ENCODE data around the gene QSOX1. TPM values are rescaled to one million over a fixed set of nuclear protein-coding genes. Genes with fewer than 3 reads are reported as not detected.

Gene QSOX1
- total RNA-seq, 4 donors from 2014 or later, result 19.6 to 45.2 (median 28.4) TPM

- Histone ChIP-seq H3K9me3 (no peaks in the 10 kb centered on the region), H3K4me1 (no peaks in the 10 kb centered on the region), H3K27me3 (peaks cover 16% of the 10 kb centered on the region), H3K27ac (no peak overlapping the region), H3K4me3 (replicated peaks in 1 of 3) (no peak overlapping the region), H3K36me3 (no peaks in the 10 kb centered on the region)
- TF ChIP-seq CTCF (IDR thresholded peaks at IDR 0.05), result no peak
- no peak for TF ChIP-seq POLR2A (IDR thresholded peaks at IDR 0.05)
- no peak for DNase-seq
- WGBS, 2 donors, result 82 to 98% methylated on average over 5 to 6 of the region's 6 CpGs
- intact Hi-C loops (cut with DNase I), result loop anchor here (5.0 kb wide), 1 partner anchor 172 kb away; no protein-coding TSS in a partner anchor
Measured at GRCh38 chr1:180244840-180245239, 90.2 kb downstream of the QSOX1 start.

DNA sequence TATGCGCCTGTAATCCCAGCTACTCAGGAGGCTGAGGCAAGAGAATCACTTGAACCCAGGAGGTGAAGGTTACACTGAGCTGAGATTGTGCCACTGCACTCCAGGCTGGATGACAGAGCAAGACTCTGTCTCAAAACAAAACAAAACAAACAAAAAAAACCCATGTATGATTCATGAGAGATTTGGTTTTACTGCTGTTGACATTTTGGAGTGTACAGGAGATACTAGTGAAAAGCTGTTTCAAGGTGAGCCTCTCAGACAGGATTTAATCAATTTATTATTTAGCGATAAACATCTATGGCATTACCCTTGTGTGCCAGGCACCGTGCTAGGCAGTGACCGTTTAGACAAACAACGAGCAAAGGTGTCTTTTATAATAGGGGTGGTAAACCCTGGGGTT lies 91.9 kb downstream of the QSOX1 start:
- intact Hi-C loops (cut with DNase I), result loop anchor here (5.0 kb wide), 1 partner anchor 171 kb away; no protein-coding TSS in a partner anchor
- Histone ChIP-seq H3K27me3 (peaks cover 3% of the 10 kb centered on the region), H3K27ac (no peak overlapping the region), H3K36me3 (no peaks in the 10 kb centered on the region), H3K9me3 (no peaks in the 10 kb centered on the region), H3K4me1 (no peaks in the 10 kb centered on the region), H3K4me3 (replicated peaks in 1 of 3) (no peak overlapping the region)
- TF ChIP-seq POLR2A (IDR thresholded peaks at IDR 0.05), result no peak
- TF ChIP-seq CTCF (IDR thresholded peaks at IDR 0.05), result no peak
- DNase-seq, result no peak
- WGBS, 2 donors, result 87 to 88% methylated on average over 5 of the region's 5 CpGs

GRCh38 chr1:180247061-180247460 lies 92.4 kb downstream of the QSOX1 start:
- Histone ChIP-seq H3K4me3 (replicated peaks in 1 of 3) (no peak overlapping the region), H3K27ac (no peak overlapping the region), H3K4me1 (no peaks in the 10 kb centered on the region), H3K36me3 (no peaks in the 10 kb centered on the region), H3K27me3 (no peaks in the 10 kb centered on the region), H3K9me3 (no peaks in the 10 kb centered on the region)
- intact Hi-C loops (cut with DNase I), result loop anchor here (5.0 kb wide), 1 partner anchor 170 kb away; no protein-coding TSS in a partner anchor
- no peak for DNase-seq
- TF ChIP-seq POLR2A (IDR thresholded peaks at IDR 0.05) (no peak), CTCF (IDR thresholded peaks at IDR 0.05) (no peak)
- 78 to 89% methylated on average over 3 of the region's 3 CpGs for WGBS, 2 donors

DNA sequence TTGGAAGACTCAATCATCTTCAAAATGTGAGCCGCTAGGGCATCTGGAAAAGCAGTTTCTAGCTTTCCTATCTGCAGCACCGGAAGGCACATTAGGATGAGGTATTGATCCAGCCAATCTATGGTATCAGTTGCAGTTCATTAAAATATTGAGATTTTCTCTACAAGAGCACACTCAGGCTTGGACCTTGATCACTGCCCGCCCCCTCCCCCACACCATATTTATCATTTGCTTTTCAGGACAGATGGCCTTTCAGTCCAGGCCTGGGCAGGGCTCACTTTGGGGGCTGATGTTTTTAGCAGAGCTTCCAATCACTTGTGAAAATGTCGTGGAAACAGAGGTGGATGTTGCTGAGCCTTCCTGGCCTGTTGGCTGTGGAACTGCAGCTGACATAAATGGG lies 92.9 kb downstream of the QSOX1 start:
- DNase-seq, result no peak
- Histone ChIP-seq H3K4me1 (no peaks in the 10 kb centered on the region), H3K27ac (no peak overlapping the region), H3K9me3 (no peaks in the 10 kb centered on the region), H3K27me3 (no peaks in the 10 kb centered on the region), H3K36me3 (no peaks in the 10 kb centered on the region), H3K4me3 (replicated peaks in 1 of 3) (no peak overlapping the region)
- WGBS, 2 donors, result 97 to 100% methylated on average over 4 of the region's 4 CpGs
- intact Hi-C loops (cut with DNase I), result loop anchor here (5.0 kb wide), 1 partner anchor 170 kb away; no protein-coding TSS in a partner anchor
- no peak for TF ChIP-seq POLR2A (IDR thresholded peaks at IDR 0.05)
- TF ChIP-seq CTCF (IDR thresholded peaks at IDR 0.05), result no peak

DNA sequence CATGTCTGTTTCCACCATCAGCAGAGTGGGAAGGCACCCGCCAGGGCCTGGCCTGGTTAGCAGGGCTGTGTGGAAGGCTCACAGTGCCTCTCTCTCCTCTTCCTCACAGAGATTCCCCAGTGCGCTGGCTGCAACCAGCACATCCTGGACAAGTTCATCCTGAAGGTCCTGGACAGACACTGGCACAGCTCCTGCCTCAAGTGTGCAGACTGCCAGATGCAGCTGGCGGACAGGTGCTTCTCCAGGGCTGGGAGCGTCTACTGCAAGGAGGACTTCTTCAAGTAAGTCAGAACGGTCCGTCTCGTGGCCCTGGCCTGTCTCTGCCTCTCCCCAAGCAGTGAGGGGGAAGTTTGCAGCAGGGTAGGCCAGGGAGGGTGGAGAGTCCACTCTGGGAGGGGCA lies 93.5 kb downstream of the QSOX1 start:
- Histone ChIP-seq H3K9me3 (no peaks in the 10 kb centered on the region), H3K4me3 (replicated peaks in 1 of 3) (no peak overlapping the region), H3K27ac (no peak overlapping the region), H3K36me3 (no peaks in the 10 kb centered on the region), H3K4me1 (no peaks in the 10 kb centered on the region), H3K27me3 (no peaks in the 10 kb centered on the region)
- WGBS, 2 donors, result 89 to 90% methylated on average over 5 to 7 of the region's 7 CpGs
- TF ChIP-seq CTCF (IDR thresholded peaks at IDR 0.05) (no peak), POLR2A (IDR thresholded peaks at IDR 0.05) (no peak)
- DNase-seq, result no peak
- intact Hi-C loops (cut with DNase I), result loop anchor here (5.0 kb wide), 1 partner anchor 169 kb away; no protein-coding TSS in a partner anchor

Data from thyroid gland (tissue), 4 donors.